HG03520 (cell line): ENCODE data around the gene POLR1H.
A peak's percentile ranks its signal among the peaks of the same experiment; 100 is the strongest.

Source experiments
- ATAC-seq: cut with Tn5 transposase; IDR thresholded peaks from one replicate; pipeline ENCODE4 v1.9.1; 2021; ENCODE audit warnings: mild to moderate bottlenecking, moderate library complexity; ENCODE audit not compliant: unreplicated experiment

Gene POLR1H

DNA sequence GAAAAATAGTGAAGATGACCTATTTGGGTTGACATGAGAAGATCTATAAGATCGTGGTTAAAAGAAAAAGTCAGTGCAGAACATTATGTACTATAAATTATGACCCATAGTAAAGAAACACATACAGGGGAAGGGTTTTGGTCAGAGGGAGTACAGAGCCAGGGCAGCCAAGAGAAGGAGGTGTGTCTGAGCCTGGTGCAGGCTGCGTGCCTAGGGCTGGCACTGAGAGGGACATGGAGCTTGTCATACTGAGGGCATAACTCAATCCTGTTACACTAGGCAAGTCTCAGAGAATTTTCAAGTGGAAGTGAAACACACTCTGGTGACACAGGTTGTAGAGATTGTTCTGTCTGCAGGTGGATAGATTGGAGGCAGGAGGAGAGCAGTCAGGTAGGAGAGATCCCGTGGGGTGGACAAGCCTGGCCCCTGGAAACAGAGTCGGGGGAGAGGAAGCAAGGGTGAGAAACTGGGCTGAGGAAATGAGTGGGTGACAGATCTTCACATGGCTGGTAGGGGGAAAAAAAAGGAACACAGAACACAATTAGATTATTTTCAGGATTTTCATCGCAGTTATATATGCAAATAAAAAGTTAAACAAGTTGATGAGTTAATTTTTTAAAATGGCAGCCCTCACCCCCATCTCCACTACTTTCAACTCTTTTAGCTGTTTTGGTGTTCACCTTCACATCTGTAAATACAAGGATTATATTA, 33.0 kb downstream of the POLR1H start:
- no peak for ATAC-seq

GRCh38 chr6:30096829-30097228, 35.8 kb downstream of the POLR1H start:
- ATAC-seq: no peak

GRCh38 chr6:30097902-30098768, 37.1 kb downstream of the POLR1H start:
- no peak for ATAC-seq

DNA sequence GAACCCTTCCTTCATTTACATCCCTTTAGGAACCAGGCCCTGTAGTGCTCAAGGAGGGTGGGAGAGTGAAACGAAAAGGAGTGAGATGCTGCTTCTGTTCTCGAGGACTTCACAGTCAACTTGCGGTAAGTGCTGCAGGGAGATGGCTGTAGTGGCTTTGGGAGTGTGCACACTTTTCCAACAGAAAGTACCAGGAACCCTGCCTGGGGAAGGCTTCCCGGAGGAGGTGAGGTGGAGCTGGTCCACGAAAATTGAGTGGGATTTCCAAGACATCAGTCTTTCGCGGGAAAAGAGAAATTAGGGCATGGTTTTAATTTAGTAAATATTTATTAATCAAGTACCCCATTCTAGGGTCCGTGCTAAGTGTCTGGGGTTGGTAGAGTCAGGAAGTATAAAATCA, 39.1 kb downstream of the POLR1H start:
- no peak for ATAC-seq

DNA sequence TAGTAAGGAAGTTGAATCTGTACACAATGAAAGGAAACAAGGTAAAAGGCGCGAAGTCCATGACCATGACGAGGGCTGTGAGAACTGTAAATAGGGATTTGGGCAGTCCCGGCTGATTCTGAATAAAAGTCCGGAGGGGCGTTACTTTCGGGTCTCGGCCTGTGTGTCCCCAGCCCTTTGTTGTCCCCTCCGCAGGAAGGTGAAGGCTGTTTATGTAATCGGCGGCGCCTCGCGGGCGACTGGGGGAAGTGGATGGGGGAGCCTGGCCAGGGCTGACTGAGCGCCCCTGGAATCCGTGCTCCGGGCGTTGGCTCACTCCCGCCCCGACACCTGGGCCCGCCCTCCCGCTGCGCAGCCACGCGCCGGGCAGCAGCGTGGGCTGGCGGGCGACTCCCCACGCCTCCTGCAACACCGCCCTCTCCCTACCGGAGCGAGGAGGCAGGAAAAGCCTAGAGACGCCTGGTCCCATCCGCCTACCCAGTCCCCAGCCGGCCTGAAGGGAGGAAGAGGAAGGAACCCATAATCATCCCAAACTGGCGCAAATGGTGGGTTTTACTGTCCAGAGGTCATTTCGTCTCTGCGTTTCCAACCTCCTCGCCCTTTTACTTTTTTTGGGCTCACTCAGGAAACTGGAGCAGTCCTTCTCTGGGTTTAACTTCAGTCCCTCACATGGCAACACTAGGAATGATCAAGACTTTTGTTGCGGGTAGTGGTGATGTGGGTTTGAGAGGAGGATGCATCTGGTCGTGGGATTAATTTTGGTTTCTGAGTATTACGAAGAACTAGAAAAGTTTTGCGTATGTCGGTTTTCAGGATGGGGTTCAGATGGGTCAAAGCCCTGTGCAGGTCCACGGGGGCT, 39.7 kb downstream of the POLR1H start:
- ATAC-seq: no peak

DNA sequence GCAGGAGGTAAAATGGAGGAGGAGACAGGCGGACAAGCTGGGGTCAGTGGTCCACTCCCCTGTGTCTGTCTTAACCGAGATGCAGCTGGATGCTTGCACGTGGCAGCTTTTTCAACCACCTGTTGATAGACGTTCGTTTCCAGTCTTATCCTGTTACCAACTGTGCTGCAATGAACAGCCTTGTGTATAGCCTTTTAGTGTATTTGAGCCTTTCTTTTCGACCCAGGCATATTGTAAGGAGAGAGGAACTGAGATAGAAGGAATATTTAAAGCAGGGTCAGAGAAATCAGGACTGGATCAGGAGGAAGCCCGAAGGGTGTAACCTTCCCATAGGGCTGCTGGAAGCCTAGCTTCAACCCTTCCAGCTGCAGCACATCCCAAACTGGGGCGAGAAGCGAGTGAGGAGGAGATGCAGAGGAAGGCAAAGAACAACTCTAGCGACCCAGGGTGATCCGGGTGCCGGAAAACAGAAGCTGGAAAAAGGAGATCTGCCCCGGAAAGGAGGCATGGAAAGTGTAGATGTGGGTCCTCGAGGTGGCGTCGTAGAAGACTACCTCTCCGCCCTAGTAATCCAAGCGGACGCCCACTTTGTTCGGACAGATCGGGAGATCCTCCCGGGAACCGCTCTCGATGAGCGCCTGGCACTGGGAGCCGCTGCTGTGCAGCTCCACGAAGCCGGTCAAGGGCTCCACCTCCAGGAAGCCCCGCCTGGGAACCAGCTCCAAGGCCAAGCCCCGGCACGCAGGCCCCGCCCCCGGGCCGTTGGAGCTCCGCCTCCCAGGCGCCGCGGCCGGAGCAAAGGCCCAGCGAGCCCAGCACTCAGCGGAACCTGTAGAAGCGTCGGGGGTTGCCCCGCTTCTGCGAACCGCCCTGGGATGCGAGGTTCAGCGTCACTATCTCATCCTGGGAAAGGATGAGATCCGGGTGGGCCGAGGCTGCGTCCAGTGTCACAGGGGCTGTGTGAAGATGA, 40.7 kb downstream of the POLR1H start:
- no peak for ATAC-seq

DNA sequence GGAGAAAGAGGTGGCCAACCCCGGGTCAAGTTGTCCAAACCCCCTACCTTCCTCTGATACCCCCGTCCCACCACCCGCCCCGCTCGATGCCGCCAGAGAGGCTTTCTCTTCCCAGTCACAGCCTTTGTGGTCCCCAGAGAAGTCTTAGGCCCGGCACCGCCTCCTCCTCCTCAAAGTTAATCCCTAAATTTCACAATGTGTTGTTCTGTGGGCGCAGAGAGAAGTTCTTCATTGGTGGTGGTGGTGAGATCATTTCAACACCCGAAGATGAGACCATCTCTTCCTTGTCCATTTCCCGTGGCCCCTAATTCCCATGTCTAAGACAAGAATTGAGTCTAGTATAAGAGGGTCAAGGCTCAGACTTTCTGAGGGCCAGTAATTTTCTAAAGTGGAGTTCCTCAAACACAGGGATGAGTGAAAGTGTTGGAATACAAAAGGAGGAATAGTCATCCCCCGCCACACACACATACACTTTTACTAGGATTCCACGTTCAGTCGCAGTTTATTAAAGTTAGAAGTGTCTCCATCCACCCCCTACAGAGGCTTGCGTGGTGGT, 41.4 kb downstream of the POLR1H start:
- ATAC-seq: no peak

DNA sequence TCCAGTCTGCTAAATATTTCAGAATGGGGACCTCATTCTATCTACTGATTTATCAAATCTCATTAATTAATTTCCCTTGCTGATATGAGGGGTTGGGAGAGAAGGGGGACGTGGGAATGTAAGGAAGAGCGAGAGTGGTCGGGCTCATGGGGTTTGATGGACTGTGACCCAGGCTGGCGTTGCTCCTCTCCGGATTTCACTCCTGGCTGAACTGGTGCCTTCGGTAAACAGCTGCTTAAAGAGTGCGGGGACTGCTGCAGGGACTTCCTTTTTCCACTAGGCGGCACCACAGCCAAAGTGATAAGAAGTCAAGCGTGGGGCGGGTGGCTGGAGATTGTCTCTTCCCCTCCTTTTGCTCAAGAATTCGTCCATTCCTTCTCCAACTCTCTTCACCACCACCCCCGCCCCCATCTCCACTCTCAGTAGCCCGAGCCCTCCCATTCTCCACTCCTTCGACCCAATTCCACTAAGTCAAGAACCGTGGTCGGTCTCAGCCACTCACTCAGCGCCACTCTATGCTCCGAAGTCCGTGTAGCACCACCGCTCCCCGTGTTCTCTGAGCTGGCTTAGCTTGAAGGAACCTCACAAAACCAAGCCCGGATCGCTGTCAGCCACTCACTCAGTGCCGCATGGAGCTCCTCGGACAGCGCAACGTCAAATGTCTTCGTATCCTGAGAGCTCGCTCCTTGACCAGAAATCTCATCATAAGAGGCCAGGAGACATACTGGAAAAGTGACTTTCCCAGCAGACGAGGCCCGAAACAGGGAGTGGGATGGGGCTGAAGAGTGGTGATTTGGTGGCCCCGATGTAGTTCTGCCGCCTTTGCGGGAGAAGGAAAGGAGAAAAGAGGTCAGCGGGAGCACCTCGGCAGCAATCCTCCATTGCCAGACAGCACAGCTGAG, 42.2 kb downstream of the POLR1H start:
- ATAC-seq: peak; percentile 48

DNA sequence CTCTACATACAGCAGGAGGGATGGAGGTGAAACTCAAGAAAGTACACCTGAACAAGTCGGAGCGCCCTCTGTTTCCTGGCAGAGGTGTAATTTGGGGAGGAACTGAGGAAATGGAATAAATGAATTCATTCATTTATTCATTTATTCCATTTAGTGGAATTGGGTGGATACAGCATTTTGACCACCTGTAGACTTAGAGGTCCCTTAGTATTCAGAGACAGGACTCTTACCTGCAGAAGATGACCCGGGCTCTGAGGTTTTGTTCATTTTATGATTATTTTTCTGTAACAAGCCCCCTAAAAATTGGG, 42.8 kb downstream of the POLR1H start:
- no peak for ATAC-seq

DNA sequence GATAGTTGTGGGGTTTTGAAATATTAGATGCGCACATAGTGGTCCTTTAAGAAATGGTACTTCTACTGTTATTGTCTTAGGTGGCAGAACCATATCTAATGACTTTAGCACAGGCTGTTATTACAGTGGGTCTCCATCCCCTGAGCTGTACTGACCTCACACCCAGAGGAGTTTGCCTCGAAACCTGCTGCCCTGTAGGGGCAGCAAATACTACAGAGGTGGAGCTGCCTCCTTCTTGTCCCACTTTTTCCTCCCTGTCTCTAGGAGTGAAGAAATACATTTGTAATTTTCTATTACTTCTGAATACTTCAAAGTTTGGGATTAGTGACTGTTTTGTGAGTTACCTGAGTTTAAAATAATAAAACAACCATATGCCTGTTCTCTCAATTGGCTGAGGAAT, 43.6 kb downstream of the POLR1H start:
- ATAC-seq: no peak

DNA sequence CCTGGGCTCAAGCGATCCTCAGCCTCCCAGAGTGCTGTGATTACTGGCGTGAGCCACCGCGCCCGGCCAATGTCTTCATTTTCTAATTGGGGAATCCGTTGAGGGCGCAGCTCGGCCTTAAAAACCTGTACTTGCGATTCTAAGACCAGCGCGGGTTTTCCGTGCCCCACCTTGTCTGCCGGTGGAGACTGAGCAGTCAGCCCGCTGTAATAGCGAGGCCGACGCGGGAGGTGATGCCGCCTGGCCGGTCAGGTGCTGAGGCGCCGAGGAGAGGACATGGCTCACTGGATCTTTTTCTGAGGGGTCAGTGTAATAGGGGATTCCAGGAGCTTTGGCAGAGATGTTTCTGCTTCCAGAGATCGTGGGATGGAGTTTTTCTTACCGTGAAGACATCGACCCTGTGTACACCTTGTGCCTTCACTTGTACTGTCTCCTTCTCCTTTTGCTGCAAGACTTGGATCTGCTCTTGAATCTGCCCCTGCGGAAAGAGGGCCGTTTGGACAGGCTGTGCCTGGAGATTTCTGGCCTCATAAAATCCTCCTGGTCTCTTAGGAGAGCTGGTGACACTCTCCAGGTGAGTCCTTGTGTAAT, 50.3 kb downstream of the POLR1H start:
- no peak for ATAC-seq

DNA sequence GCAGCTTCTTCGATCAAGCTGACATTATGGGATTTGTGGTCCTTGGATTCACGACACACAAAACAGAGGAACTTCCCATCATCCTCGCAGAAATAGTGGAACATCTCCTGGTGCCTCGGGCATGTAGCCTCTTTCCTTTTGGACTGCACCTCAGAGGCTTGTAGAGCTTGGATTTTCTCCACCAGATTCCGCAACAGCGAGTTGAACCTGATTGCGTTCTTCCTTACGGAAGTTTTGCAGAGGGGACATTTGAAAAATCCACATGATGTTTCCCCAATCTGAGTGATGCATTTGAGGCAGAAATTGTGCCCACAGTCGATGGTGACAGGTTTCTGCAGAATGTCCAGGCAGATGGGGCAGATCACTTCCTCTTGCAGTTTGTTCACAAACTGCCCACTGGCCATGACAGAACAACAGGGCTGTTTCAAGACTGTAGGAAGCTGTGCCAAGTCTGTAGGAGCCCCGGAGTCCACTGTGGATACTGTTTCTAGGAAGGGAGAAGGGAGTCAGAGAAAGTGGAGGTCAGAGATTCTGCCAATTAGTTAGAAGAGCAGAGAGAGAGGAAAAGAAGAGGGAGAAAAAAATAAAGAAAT, 51.4 kb downstream of the POLR1H start:
- no peak for ATAC-seq

- no peak for ATAC-seq
These were observed 52.1 kb downstream of the POLR1H start, which contains the start of gene TRIM31 for GRCh38 chr6:30113003-30113759. TSS of gene TRIM31 (minus strand) at chr6:30113090. CDS start at chr6:30112805, 285 bp downstream.

GRCh38 chr6:30113841-30114240, 52.8 kb downstream of the POLR1H start:
- ATAC-seq: no peak
